ENCODE results near the gene LGI1.

LGI1 gene

DNA sequence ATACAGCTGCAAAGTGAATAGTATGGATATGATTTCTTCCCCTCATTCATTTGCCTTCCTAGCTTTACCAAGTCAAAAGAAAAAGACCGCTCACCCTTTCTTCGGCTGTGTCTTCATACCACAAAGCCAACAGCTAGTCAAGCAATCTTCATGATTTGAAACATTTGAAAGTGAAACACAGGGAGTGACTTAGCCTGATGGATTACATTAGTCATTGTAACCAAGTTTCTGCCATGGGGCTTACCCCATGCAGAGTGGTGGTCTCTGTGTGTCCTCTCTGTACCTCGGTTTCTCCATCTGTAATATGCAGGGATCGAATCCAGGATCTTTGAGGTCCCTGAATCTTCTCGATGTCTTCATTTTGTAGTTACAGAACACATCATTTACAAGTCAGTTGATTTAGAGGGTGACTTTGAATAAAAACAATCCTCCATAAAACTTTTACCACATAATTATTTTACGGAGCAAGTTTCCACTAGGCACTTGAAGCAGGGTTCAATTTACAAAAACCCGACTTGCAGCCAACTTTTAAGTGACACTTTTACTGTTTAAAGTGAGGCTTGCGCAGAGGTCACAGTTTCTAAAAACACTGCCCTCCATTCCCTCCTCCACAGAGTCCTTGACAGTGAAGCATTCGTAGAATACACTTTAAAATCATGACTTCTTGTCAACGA, 2.2 kb upstream of the LGI1 start:
- no peak for DNase-seq (ENCODE audit: low spot score)

DNA sequence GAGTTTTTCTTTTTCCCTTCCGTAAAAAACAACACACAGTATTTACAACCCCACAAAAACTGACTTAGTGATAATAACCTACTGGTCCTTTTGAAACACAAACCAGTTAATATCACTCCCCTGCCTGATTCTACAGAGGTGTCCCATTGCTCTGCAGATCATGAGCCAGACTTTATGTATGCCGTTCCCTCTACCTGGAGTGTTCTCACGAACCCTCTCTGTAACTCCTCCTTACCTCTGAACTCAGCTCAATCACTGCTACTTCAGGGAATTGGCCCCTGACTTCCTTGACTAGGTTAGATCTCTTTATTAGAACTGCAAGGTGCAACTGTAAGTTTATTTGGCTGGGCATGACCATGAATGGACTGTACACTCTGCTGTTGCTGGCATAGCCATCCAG, 1.6 kb upstream of the LGI1 start:
- DNase-seq (ENCODE audit: low spot score): no peak

DNA sequence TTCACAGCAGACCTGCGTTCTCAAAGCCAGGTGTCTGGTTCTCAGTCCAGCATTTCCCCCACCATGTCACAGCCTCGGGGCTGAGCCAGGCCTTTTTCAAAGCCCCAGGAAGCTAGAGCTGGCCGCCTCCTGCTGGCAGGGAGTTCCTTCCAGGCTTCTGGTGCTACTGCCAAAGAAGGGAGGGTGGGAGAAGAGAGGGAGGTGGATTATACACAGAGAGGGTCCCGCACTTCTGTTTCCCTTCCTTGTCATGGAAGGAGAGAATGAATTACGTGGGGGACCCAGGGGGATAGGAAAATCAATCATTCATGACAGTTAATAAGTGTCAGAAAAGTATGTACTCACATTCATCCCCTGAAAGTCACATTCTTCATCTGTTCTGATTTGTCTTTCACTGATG, 600 bp upstream of the LGI1 start:
- no peak for DNase-seq (ENCODE audit: low spot score)

DNA sequence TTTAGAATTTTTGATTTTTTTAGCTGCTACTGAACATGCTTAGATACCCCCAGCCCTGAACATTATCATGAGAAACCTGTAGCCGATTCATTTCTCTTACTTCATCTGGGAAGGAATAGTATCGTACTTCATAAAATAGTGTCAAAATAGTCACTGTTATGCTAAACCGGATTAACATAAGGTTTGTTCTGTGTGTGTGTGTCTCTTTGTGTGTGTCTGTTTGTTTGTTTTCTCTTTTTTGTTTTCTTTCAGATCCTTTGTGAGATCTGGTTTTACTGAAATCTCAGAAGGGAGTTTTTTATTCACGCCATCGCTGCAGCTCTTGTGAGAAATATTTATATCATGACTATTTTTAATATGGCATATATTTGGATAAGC, 761 bp downstream of the LGI1 start:
- no peak for DNase-seq (ENCODE audit: low spot score)

DNA sequence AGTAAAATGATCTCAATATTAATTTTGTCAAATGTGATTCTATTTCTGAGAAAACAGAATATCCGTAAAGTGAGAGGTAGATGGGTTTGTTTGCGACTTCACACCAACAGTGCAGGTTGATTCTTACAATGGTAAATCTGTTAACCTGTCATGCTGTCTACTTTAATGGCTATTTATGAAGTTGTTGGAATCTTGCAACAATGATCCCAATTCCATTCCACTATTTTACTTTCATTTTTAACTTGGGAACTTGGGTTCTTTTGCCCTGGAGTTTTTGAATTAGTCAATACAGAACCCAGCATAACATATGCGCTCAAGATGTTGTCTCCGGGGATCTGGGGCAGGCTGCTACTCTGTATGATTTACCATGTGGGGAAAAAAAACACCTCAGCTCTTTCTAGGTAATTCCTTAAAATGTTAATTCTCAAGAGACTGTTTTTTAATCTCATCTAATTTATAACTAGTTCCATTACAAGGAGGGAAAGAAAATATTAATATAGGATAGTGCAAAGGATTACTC, 1.2 kb downstream of the LGI1 start:
- no peak for DNase-seq (ENCODE audit: low spot score)

DNA sequence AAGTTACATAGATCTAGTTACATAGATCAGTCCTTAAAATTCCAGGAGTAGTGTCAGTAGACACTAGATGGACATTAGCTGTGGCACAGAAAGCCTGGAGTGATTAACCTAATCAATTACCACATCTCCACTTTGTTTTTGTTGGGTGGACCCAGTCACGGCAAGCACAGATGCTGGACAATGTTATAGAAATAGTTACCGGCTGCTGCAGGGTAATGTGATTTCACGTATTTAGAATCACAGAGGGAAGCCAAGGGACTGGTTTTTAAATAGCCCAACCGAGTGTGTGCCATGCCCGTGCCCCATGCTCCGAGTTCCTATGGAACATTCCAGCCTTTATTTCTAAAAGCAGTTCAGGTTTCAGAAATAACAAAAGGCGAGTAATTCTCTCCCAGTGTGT, 2.8 kb downstream of the LGI1 start:
- no peak for DNase-seq (ENCODE audit: low spot score)

DNA sequence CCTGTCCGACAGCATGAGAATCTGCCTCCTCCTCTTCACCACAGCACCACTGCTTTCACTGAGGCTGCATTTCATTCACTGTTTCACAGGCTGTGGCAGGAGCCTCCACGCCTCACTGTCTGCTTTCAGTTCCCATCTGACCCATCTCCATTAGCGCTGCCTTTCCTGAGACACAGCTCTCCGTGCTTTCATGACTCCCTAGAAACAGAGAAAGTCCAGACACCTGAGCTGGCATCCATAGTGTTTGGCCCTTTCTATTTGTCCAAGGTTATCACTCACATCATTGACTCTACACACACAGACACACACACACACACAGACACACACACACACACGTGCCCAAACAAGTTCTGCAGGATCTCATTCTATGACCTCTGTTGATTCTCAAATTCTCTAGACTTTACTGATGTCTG, 5.2 kb downstream of the LGI1 start:
- no peak for DNase-seq (ENCODE audit: low spot score)

DNA sequence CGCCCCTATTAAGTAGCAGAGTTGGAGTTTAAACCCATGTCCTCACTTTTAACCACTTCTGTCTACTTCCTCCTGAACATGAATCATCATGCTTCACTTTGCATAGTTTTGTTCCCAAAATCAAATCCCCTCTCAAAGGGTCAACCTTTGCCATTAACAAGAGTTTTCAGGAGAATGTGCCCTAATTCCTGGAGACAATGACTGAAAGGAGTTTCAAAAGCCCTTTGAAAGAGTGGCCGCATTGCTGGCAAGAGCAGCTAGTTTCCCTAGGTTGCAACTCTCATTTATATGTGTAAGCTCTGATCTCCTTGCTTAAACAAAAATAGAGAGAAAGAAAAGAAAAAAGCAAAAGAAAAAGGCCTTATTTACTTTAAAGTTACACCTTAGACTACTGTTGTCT, 9.2 kb downstream of the LGI1 start:
- DNase-seq (ENCODE audit: low spot score): no peak

DNA sequence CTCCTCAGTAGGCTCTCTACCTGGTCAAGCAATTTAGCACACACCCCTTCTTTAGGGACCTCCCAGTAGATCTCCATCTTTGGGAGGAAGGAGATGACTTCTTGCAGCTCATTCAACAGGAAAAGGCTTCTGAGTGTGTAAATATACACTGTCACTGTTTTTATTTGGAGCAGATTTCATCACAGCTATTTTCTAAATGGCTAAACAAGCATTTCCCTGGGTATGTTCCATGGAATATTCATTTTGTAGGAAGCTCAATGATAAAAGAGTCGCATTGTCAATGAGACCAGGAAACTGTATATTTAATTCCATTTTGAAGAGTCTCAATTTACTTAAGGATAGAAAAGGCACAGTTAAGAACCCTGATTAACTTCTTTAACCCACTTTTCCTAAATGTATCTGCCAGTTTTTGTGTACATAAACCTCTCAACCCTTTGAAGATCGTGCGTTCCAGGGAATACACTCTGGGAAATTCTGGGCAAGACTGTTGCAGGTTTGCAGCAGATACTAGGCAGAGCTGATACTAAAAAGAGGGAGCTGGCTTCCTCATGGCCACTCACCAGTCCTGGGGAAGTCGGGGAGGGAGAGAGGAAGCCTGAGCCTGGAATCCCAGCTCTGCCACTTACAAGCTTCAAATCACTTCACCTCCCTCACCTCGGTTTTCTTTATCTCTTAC, 10.1 kb downstream of the LGI1 start:
- no peak for DNase-seq (ENCODE audit: low spot score)

DNA sequence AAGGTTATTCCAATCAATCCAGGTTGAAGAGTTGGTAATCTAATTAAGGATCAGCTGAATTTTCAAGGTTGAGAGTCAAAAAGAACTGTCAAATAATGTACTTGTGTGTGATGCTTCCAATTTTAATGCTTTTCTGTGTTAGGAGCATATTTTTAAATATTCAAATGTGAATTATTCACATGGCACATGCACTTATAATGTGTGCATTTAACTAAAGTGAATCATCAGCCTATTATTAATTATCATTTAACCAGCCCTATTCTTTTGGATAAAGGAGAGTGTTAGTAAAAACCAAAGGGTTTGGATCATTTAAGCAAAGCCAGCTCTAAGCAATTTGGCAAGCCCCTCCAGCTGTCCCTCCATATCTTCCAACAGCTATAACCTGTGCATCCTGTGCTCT, 11.2 kb downstream of the LGI1 start:
- DNase-seq (ENCODE audit: low spot score): no peak

DNA sequence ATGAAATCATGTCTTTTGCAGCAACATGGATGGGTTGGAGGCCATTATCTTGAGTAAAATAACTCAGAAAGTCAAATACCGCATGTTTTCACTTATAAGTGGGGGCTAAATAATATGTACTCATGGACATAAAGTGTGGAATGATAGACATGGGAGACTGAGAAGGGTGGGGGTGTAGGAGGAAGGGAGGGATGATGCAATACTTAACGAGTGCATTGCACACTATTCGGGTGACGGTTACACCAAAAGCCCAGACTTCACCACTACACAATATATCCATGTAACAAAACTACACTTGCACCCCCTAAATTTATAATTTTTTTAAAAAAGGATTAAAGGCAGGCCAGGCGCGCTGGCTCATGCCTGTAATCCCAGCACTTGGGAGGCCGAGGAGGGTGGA, 13.6 kb downstream of the LGI1 start:
- DNase-seq (ENCODE audit: low spot score): no peak

DNA sequence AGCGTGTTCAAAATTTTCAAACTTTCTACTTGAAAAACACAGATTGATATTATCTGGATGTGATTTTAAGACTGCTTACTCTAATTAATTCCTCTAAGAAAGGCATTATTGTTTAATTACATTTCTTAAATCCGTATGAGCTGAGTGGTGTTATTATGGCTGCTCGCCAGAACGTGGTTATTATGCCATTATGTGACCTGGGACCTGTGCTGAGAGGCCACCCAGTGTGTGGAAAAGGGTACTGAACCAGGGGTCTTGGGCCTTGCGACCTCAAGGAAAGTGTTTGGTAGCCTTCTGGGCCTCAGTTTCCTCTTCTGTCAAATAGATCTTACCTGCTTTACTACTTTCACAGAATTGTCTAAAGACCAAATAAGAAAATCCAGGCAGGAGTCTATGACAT, 15.4 kb downstream of the LGI1 start:
- DNase-seq (ENCODE audit: low spot score): no peak

DNA sequence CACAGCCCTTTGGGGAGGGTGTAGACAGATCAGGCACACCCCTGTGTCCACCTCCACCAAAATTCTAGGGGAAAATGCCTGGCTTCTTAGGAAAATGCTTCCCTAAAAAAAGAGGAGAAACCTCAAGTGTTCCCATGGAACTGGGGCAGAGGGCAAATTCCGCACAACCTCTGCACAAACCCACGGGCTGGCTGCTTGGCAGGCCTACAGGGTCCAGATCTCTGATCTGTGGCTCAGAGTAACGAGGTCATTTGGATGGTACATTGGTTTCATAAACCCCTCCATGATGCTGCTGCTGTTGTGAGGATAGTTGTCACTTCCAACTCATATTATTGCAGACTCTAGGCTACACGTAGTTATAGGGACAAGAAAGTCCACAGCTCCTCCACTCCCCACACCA, 16.0 kb downstream of the LGI1 start:
- DNase-seq (ENCODE audit: low spot score): no peak

DNA sequence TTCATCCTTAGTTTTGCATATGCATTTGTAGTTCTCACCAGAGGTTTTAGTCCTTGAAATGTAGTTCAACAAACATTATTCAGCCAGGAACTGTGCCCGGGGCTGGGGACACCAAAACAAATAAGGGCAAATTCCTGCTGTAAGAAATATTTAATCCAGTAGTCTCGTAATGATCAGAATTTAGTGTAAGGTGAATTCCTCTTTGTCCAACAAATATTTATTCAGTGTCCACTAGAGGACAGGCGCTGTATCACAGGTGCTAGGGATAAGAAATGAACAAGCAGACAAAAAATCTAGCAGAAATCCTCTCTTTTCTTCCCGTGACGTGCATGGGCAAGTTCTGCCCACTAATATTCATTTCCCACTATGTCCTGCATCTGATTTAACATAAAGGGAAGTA, 17.6 kb downstream of the LGI1 start:
- DNase-seq (ENCODE audit: low spot score): no peak

DNA sequence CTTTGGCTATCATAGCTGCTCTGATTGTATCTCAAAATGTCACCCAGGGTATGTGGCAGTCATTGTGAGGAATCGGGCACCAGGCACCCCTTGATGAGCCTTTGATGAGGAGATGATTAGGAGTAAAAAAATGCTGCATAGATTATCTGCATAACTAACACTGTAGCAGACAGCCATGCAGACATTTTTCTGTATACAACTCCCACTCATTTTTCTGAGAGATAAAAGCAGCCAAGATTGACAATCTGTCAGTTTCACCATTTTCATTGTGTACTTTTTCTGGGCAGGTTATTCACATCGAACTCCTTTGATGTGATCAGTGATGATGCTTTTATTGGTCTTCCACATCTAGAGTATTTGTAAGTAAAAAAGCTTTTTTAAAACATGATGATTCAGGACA, 19.4 kb downstream of the LGI1 start:
- no peak for DNase-seq (ENCODE audit: low spot score)

DNA sequence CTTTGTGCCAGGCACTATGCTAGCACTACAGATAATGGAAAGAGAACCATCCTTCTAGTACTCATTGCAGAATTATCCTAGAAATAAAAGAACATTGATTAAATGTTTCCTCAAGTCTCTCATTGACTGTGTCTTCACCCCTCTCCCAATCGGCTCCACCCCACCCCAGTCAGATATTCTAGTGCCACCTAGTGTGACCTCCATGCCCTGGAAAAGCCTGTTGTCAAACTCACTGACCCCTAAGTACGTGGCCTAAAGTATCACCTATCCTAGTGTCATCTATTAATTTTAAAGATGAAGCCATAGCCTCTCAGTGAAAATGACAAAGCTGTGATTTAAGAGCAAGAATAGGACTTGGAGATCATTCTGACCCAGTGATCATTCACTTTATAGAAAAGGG, 26.3 kb downstream of the LGI1 start:
- DNase-seq (ENCODE audit: low spot score): no peak

DNA sequence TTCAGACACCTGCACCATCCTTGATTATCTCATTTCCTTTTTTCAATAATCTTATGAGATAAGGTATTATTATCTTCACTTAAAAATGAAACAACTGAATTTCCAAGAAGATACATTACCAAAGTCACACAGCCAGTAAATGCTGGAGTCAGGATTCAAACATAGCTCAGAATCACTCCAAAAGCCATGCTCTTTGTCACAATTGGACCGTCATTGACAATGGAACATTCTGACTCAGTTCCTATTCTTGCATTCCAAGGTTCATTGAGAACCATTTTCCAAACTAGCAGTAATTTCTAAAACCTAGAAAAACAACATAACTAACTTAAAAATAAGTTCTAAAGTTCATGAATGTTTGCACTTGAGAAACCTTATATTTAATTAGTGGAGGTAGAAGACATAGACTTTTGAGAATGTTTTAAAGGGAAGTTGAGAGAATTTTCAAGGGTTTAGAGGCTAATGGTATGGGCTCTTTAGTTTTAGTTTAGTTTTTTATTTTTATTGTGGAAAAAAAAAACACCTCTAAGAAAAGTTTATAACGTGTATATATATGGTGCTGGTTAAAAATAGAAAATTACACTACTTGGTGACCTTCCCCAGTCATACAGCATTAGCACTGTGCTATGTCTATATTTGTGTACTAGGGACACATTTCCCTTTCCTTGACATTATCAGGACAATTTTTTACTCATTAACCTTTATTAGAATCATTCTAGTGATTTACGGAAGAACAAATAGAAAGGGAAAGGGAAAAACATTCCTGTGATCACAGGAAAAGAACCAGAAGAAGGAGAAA, 30.9 kb downstream of the LGI1 start:
- no peak for DNase-seq (ENCODE audit: low spot score)

DNA sequence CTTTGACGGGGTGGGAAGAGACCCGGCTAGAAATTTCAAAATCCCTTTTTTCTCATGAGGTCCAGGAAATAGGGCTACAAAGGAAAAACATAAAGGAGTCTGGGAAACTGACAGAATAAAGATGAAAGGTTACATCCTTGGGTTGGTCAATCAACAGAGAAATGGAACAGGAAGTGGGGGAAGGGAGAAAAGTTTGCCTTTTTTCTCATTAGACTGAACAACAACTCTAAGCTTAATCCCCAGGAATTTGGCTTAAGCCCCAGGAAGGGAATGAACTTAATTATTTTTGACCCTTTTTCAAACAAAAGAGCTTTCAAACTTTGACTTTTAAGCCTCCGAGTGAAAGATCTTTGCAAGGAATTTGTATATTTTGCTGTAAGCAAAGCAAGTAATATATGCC, 32.7 kb downstream of the LGI1 start:
- DNase-seq (ENCODE audit: low spot score): no peak

DNA sequence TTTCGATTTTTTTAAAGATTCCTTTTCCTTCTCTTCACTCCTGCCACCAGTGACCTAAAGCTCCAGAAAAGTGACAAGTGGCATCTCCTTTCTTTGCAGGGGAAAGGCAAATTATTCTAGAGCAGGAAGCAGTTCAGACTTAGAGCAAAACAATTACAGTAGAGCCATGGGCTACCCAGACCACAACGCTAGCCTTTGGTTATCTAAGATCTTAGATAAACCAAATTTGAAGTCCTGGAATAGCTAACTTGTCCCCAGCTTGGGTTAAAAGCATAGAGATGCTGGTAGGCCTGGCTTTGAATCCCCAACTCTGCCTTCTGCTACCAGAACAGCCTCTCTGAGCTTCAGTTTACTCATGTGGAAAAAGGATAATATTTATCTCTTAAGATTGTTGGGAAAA, 38.4 kb downstream of the LGI1 start:
- DNase-seq (ENCODE audit: low spot score): no peak

DNA sequence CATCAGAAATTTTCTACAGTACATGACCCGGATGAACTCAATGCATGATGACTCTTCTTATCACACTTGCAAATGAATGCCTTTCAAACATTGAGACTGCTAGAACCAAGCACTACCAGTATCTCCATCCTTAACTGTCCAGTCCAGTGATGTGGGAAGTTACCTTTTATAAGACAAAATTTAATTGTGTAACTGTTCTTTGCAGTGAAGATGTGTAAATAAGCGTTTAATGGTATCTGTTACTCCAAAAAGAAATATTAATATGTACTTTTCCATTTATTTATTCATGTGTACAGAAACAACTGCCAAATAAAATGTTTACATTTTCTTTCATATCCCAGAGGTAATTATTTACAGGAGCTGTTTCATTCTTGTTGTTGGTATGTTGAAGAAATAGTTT, 40.1 kb downstream of the LGI1 start:
- no peak for DNase-seq (ENCODE audit: low spot score)

DNA sequence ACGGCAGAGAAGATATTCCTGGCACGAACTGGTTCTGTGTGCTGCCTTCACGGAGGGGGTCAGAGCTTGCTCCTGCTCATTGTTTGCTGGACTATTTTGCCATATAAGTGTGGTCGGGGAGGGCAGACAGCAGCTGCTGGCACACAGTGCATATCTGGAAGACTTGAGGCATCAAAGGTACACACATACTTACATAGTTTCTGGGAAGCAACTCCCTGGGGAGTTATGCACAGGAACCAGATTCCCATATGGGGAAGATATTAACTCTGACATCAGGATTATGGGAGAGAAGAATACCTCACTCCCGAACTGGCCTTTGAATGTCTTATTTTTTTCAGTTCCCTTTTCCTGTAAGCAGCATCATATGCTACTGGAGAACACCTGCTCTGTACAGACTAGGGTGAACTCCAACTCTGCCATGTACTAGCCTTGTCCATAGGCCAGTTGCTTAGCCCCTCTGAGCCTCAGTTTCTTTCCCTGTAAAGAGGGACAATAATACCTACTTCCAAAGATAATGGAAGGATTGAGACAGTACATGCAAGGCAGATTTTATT, 41.5 kb downstream of the LGI1 start:
- DNase-seq (ENCODE audit: low spot score): no peak

DNA sequence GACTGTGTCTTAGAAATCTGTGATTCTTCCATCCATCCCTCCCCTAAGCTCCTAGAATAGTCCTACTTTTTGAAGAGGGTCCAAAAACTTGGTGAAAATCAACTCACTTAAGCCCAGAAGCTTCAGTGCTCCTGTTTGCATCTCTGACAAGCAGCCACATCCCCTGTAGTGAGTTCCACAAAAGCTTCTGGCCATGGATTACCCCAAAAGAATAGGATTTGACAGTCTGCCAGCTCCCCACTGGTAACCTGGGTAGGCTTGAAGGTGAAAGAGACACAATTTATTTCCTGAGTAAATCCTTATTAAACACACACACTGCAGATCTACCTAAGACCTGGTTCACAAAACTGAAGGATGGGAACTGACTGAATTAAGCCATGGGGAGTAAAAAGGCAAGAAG, 46.5 kb downstream of the LGI1 start:
- no peak for DNase-seq (ENCODE audit: low spot score)

DNA sequence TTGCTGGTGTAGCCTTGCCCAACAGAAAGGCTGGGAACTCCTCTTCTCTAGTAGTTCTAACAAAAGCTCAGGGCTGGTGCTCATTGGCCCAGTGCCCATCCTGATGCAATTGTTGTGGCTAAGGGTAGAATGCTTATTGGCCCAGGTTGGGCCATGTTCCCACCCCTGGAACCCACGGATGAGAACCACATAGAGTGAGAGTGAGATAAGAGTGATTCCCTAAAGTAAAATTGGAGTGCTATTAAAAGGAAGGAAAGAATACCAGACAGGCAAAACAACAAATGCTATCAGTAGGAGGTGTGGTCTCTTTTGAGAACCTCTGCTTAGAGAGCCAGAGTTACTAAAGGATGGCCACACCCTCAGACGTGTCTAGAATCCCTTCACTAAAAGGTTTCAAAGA, 49.2 kb downstream of the LGI1 start:
- no peak for DNase-seq (ENCODE audit: low spot score)
